Ascending aorta (tissue), 2 donors: Measurements from ENCODE around the gene NPM1. TPM values are rescaled to one million over a fixed set of nuclear protein-coding genes. Genes with fewer than 3 reads are reported as not detected.
A peak's percentile ranks its signal among the peaks of the same experiment; 100 is the strongest.

ENCODE experiments used
- DNase-seq, 2 donors: peaks; one replicate each; pipeline ENCODE4 v3.0.0-alpha.2; 2019; ENCODE audit warnings: low spot score in 2 of 2
- H3K27ac ChIP-seq, 2 donors: fragments of 200-600 bp; sonication (generic); one replicate each; pipeline ENCODE4 v1.5.1; 2016 to 2017; ENCODE audit warnings: mild to moderate bottlenecking in 1 of 2
- H3K27me3 ChIP-seq: fragments of 200-600 bp; sonication (generic); one replicate; pipeline ENCODE4 v1.5.1; 2017
- H3K36me3 ChIP-seq, 2 donors: fragments of 200-600 bp; sonication (generic); one replicate each; pipeline ENCODE4 v1.5.1; 2016
- H3K4me1 ChIP-seq, 2 donors: fragments of 200-600 bp; sonication (generic); one replicate each; pipeline ENCODE4 v1.5.1; 2016 to 2017; ENCODE audit warnings: mild to moderate bottlenecking in 1 of 2
- H3K4me3 ChIP-seq, 2 donors: fragments of 200-600 bp; sonication (generic); one replicate each; pipeline ENCODE4 v1.5.1; 2016 to 2017; ENCODE audit warnings: mild to moderate bottlenecking in 1 of 2
- H3K9me3 ChIP-seq, 2 donors: fragments of 200-600 bp; sonication (generic); one replicate each; pipeline ENCODE4 v1.5.1; 2016
- CTCF ChIP-seq, 3 experiments: fragments of 200-600 bp in 2 of 3; fragments of 450-650 bp in 1 of 3; sonication (generic) in 2 of 3; IDR thresholded peaks; one replicate each; pipeline ENCODE4 v1.5.1; 2016 to 2019; ENCODE audit warnings: antibody characterized with exemption in 3 of 3, mild to moderate bottlenecking in 1 of 3, moderate library complexity in 1 of 3
- intact Hi-C: fragments of 100-400 bp; cut with DNase I; formaldehyde crosslinking; loops from one replicate; pipeline ENCODE4 v1.15.1; 2023
- total RNA-seq: library from RNA; depleted of rRNA; stranded (reverse); fragments of >200 nt; gene quantifications from one replicate; pipeline ENCODE4 v1.1.0, GENCODE V29; 2016

Gene NPM1
- total RNA-seq, 1 donor from 2014 or later = 269 TPM

- no peaks in the 10 kb centered on the region for H3K9me3 ChIP-seq
- H3K4me1 ChIP-seq = peaks cover 0 to 12% of the 10 kb centered on the region in 2 donors
- no peaks in the 10 kb centered on the region for H3K27me3 ChIP-seq
- peak overlapping the region in 1 of 2 donors; percentile 88 for H3K27ac ChIP-seq
- H3K4me3 ChIP-seq = no peak overlapping the region
- no peak for DNase-seq
- no peaks in the 10 kb centered on the region for H3K36me3 ChIP-seq
- intact Hi-C loops = no loop called here
- TF ChIP-seq CTCF (IDR thresholded peaks at IDR 0.05) = no peak
These were observed 61.8 kb downstream of the NPM1 start for GRCh38 chr5:171449426-171449825.

- Histone ChIP-seq H3K36me3 (no peaks in the 10 kb centered on the region), H3K4me3 (peak overlapping the region; percentile 68 to 70), H3K27ac (peak overlapping the region; percentile 88 to 93), H3K9me3 (no peaks in the 10 kb centered on the region), H3K4me1 (peaks cover 0 to 12% of the 10 kb centered on the region in 2 donors), H3K27me3 (no peaks in the 10 kb centered on the region)
- DNase-seq = peak; percentile 20 to 88
- no peak for TF ChIP-seq CTCF (IDR thresholded peaks at IDR 0.05)
- intact Hi-C loops = loop anchor here (1.0 to 5.0 kb wide), 6 partner anchors 30 to 147 kb away; partner anchors contain the start of gene NPM1
These were observed 63.0 kb downstream of the NPM1 start for GRCh38 chr5:171450423-171451331.

GRCh38 chr5:171451421-171451820, 63.8 kb downstream of the NPM1 start:
- Histone ChIP-seq H3K36me3 (no peaks in the 10 kb centered on the region), H3K4me1 (peaks cover 0 to 9% of the 10 kb centered on the region in 2 donors), H3K4me3 (peak overlapping the region; percentile 68 to 70), H3K27me3 (no peaks in the 10 kb centered on the region), H3K9me3 (no peaks in the 10 kb centered on the region), H3K27ac (peak overlapping the region; percentile 88 to 93)
- TF ChIP-seq CTCF (IDR thresholded peaks at IDR 0.05) = no peak
- no peak for DNase-seq
- intact Hi-C loops = loop anchor here (2.0 to 5.0 kb wide), 5 partner anchors 31 to 146 kb away; no protein-coding TSS in a partner anchor

- intact Hi-C loops = loop anchor here (5.0 kb wide), 1 partner anchor 144 kb away; no protein-coding TSS in a partner anchor
These were observed 65.5 kb downstream of the NPM1 start for GRCh38 chr5:171453056-171453725.

More at GRCh38 chr5:171453056-171453725, 65.5 kb downstream of the NPM1 start:
- no peak overlapping the region for H3K27ac ChIP-seq
- H3K4me1 ChIP-seq = peaks cover 0 to 9% of the 10 kb centered on the region in 2 donors
- no peak for DNase-seq
- no peaks in the 10 kb centered on the region for H3K9me3 ChIP-seq
- no peaks in the 10 kb centered on the region for H3K36me3 ChIP-seq
- H3K4me3 ChIP-seq = no peak overlapping the region
- no peak for TF ChIP-seq CTCF (IDR thresholded peaks at IDR 0.05)
- no peaks in the 10 kb centered on the region for H3K27me3 ChIP-seq
